ENCODE measurements around the gene DEPDC5. TPM values are rescaled to one million over a fixed set of nuclear protein-coding genes. Genes with fewer than 3 reads are reported as not detected.
"Not testable (repeated sequence)": the region's sequence is repeated elsewhere in the genome, so short reads cannot be mapped to it uniquely, and the experiment has no call there.

DEPDC5 gene
- total RNA-seq, 4 donors from 2014 or later, result 11.5 to 20.6 (median 13.8) TPM

DNA sequence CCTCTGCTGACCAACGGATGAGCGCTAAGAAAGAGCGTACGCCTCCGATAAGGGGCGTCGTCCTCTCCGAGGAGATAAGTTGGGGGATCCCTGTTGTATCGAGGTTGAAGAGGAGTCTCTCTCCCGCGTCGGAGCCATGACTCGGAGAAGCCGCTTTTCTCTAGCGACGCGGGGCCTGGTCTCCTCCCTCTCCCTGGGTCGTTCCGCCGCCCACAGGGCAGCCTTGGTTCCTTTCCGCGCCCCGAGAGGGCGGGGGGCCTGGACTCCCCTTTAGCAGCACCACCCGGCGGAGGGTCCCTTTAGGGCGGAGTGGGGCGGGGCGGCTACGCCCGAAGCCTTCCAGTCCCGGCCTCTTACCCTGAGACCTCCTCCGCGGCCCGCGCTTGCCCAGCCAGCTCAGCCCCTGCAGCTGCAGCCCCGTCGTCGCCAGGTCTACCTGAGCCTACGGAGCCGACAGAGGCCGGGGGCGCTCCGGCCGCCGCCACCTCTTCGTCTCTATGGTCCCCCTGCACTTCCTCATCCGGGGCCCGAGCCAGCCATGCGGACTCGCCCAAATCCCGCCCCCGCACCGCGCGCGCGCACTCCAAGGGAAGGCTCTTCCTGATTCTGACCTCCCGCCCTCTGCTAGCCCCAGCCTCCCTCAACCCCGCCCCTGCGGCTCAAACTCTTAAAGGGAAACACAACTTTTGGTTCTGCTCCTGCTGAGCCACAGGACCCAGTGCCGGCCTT, 4.0 kb upstream of the DEPDC5 start, which contains the start of gene PRR14L:
PRR14L (minus strand) TSS at position 497 of the 729 bp plus-strand sequence. CDS start 11,272 bp downstream, outside the sequence.
- TF ChIP-seq, protein P1, sequence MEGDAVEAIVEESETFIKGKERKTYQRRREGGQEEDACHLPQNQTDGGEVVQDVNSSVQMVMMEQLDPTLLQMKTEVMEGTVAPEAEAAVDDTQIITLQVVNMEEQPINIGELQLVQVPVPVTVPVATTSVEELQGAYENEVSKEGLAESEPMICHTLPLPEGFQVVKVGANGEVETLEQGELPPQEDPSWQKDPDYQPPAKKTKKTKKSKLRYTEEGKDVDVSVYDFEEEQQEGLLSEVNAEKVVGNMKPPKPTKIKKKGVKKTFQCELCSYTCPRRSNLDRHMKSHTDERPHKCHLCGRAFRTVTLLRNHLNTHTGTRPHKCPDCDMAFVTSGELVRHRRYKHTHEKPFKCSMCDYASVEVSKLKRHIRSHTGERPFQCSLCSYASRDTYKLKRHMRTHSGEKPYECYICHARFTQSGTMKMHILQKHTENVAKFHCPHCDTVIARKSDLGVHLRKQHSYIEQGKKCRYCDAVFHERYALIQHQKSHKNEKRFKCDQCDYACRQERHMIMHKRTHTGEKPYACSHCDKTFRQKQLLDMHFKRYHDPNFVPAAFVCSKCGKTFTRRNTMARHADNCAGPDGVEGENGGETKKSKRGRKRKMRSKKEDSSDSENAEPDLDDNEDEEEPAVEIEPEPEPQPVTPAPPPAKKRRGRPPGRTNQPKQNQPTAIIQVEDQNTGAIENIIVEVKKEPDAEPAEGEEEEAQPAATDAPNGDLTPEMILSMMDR (IDR thresholded peaks at IDR 0.05), result no peak
- DNase-seq (ENCODE audit: low spot score) (peak; percentile 98), ATAC-seq (ENCODE audit: low FRiP score) (peak; percentile 92)

DNA sequence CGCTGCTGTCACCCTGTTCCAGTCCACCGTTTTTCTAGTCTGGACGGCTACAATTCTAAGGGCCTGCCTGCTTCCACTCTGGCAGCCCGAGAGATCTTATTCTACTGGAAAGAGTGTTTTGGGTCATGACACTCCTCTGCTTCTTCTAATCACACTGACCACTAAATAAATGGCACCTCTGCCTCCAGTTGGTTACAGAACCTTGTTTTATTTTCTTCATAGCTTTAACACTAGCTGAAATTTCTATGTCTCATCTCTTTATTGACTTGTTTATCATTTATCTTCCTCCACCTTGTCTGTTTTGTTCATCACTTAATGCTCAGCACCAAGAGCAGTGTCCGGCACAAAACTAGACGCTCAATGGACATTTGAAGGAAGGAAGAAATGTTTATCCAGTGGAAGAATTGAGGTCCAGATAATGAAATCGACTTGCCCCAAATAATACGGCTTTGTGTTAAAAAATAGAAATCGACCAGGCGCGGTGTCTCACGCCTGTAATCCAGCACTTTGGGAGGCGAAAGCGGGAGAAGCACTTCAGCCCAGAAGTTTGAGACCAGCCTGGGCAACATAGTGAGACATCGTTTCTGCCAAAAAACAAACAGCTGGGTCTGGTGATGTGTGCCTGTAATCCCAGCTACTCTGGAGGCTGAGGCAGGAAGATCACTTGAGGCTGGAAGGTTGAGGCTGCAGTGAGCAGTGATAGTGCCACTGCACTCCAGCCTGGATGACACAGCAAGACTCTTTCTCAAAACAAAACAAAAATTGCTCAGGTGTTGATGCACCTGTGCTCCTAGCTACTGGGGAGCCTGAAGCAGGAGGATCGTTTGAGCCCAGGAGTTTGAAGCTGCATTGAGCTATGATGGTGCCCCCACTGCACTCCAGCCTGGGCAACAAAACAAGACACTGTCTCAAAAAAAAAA, 3.2 kb upstream of the DEPDC5 start:
- no peak for DNase-seq (ENCODE audit: low spot score)

DNA sequence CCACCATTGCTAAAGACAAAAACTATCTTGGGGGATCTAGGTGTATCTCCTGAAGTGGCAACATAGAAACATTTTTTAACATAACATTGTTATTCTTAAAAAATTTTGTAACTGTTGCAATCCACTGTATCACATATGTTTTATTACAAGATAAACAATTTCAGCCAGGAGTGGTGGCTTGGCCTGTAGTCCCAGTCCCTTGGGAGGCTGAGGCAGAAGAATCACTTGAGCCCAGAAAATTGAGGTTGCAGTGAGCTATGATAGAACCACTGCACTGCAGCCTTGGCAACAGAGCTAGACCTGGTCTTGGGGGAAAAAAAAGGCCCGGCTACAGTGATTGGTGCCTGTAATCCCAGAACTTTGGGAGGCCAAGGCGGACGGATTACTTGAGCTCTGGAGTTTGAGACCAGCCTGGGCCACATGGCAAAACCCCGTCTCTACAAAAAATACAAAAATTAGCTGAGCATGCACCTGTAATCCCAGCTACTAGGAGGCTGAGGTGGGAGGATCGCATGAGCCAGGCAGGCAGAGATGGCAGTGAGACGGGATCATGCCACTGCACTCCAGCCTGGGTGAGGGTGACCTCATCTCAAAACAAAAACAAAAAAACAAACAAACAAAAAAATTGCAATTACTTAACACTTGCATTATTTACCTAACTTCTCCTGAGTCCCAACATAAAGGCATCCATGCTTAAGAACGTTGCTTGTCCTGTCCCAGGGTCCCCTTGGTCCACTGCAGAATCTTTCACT, 1.5 kb upstream of the DEPDC5 start:
- ATAC-seq (ENCODE audit: low FRiP score), result no peak
- TF ChIP-seq, protein P1 (IDR thresholded peaks at IDR 0.05), result no peak
- DNase-seq (ENCODE audit: low spot score), result no peak

More for the DNA sequence above, 3.2 kb upstream of the DEPDC5 start:
- TF ChIP-seq, protein P1 (IDR thresholded peaks at IDR 0.05), result no peak
- no peak for ATAC-seq (ENCODE audit: low FRiP score)

DNA sequence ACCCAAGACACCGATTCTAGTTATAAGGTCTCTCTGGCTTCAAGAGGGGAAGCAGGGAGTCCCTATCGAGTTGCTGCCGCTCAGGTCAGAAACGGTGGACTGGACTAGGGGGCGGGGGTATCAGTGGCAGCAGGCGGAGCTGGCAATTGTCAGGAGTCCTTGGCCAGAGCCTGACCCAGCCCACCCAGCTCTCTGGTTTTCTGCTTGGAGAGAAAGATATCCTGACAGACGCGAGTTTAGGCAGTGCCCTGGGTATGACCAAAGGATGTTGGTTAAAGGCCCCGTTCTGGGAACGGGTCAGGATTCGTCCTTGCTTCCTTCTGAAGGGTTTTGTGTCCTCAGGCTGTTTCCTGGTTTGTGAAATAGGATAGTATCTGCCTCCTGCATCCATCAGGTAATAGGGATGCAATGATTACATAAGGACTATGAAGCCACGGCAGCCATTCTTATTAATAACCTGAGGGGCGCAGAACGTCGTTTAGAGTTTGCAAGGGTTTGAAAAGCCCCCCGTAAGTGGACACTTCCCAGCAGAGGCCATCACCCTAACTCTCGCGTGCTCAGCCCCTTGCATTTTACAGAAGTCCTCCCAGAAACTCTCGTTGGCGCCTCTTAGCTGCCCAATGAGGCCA, 700 bp upstream of the DEPDC5 start:
- DNase-seq (ENCODE audit: low spot score) (no peak), ATAC-seq (ENCODE audit: low FRiP score) (peak; percentile 25)
- TF ChIP-seq, protein P1 (IDR thresholded peaks at IDR 0.05), result no peak

DNA sequence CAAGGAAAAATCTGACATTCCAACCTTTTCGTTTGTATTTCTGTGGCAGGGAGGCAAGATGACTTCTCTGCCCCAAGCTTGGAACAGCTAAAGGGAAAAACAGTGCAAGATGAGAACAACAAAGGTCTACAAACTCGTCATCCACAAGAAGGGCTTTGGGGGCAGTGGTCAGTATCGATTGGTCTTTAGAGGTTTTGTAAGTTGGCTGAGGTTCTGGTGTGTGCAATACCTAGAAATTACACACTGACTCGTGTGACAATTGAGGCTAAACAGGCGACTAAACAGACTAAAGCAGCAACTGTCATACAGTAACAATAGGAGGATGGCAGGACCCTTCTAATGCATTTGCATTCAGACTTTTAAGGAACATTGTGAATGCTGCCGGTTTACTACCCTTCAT, 994 bp downstream of the DEPDC5 start:
- DNase-seq (ENCODE audit: low spot score) (no peak), ATAC-seq (ENCODE audit: low FRiP score) (no peak)
- TF ChIP-seq, protein P1 (IDR thresholded peaks at IDR 0.05), result no peak

DNA sequence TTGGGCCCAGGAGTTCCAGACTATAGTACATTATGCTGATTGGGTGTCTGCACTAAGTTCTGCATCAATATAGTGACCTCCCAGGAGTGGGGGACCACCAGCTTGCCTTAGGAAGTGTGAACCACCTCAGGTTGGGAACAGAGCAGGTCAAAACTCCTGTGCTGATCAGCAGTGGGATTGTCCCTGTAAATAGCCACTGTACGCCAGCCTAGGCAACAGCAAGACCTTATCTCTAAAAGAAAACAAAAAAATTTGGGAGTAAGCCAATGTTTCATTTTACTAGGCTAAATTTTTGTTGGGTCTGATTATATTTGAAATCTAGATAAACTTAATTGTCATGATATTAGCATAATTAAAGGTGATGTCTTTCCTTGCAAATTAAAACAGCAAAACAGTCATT, 3.4 kb downstream of the DEPDC5 start:
- DNase-seq (ENCODE audit: low spot score) (no peak), ATAC-seq (ENCODE audit: low FRiP score) (no peak)
- TF ChIP-seq, protein P1 (IDR thresholded peaks at IDR 0.05), result no peak

DNA sequence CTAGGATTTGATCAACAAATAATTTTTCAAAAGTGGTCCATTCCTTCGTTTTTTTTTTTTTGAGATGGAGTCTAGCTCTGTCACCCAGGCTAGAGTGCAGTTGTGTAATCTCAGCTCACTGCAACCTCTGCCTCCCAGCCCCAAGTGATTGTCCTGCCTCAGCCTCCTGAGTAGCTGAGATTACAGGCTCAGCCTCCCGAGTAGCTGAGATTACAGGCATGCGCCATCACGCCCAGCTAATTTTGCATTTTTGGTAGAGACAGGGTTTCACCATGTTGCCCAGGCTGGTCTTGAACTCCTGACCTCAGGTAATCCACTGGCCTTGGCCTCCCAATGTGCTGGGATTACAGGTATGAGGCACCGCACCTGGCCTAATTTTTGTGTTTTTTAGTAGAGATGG, 5.0 kb downstream of the DEPDC5 start:
- not testable (repeated sequence) for ATAC-seq (ENCODE audit: low FRiP score); DNase-seq (ENCODE audit: low spot score)

Measured in omental fat pad (tissue), 4 donors.